Activated CD4-positive, alpha-beta T cell treated with anti-CD3 and anti-CD28 coated beads for 24 hours (primary cell): Measurements from ENCODE around the gene NUP153.
"Not testable (repeated sequence)": the region's sequence is repeated elsewhere in the genome, so short reads cannot be mapped to it uniquely, and the experiment has no call there.

Experiments
- DNase-seq, 2 donors: peaks; one replicate each; pipeline ENCODE4 v3.0.0-alpha.2; 2020; ENCODE audit warnings: low read depth in 2 of 2

Gene NUP153

DNA sequence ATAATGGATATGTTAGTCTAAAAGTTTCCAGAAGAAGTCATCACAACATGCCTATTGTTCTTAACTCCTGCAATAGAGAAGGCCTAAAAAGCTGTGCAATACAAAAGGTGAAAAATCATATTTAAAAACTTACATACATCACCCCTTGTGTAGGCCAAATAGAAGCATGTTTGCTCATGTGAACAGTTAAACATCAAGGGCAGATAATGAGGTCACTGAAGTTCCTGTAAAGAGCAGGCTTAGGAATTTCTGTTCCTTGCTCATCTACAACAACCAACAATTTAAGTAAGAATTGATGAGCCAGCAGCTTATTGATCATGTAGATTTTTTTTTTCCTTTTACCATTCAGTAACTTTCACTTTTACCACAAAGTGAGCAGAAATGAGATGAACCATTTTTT lies 7.5 kb upstream of the NUP153 start:
- no peak for DNase-seq

DNA sequence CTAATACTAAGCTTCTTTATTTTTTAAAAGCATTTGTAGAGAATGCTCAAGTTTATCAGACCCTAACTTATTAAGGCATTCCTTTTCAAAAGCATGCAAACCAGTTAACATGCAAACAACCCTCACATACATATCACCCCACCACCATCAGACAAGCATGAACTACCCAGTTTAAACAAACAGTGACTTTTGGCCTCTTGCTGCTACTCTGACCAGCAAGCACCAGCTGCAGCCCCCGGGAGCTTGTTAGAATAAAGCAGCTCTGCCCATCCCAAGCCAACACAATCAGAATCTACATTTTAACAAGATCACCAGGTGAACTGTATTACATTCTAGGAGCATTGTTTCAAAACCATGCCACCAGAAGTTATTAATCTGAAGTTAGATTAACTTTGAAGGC lies 5.9 kb upstream of the NUP153 start:
- DNase-seq, result no peak

DNA sequence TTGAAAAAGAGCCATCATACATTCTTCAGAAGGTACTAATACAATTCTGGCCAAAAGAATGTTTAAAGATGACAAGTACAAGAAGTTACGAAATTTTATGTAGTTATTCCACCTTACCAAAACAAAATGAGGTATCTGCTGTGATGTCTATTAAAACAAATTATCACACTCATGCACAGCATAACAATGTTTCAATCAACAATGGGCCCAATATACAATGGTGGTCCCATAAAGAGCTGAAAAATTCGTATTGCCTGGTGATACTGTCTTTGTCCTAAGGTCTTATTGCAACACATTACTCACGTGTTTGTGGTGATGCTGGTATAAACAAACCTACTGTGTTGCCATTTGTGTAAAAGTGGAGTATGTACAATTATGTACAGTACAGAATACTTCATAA lies 3.6 kb upstream of the NUP153 start:
- DNase-seq, result no peak

DNA sequence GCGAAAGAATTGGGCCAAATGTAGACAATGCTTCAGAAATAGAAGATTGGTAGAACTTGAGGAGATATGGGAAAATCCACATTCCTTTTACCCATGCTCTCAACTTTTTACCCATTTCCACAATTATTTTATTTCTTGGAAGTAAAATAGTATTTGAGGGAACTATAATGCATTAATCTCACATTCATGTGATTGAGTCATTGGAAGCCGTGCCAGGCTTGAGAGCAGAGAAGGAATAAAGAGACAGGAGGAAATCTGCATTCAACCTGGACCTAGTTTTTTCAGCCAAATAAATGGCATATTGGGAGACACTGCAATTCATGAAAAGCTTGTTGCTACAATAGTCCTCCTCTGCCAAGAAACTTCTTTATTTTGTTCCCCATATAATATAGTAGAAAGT lies 2.8 kb upstream of the NUP153 start:
- DNase-seq, result no peak

DNA sequence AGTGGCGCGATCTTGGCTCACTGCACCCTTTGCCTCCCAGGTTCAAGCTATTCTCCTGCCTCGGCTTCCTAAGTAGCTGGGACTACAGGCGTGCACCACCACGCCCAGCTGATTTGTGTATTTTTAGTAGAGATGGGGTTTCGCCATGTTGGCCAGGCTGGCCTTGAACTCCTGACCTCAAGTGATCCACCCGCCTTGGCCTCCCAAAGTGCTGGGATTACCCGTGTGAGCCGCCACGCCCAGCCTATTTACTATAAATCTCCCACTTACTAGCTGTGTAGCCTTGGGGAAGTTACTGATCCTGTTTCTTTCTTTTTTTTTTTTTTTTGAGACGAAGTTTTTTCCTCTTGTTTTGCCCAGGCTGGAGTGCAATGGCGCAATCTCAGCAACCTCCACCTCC lies 1.3 kb upstream of the NUP153 start:
- DNase-seq, result not testable (repeated sequence)

DNA sequence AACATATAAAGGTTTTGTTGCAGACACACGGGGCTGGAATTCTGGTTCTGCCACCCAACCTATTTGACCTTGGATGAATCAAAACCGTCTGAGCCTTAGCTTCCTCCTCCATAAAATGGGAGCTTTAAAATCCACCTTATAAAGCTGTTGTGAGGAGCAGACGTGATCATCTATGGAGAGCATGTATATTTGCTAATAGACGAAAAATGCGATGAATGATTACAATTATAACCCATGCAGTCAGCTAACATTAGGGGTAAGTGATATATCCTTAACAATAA lies 586 bp upstream of the NUP153 start:
- DNase-seq, result no peak

DNA sequence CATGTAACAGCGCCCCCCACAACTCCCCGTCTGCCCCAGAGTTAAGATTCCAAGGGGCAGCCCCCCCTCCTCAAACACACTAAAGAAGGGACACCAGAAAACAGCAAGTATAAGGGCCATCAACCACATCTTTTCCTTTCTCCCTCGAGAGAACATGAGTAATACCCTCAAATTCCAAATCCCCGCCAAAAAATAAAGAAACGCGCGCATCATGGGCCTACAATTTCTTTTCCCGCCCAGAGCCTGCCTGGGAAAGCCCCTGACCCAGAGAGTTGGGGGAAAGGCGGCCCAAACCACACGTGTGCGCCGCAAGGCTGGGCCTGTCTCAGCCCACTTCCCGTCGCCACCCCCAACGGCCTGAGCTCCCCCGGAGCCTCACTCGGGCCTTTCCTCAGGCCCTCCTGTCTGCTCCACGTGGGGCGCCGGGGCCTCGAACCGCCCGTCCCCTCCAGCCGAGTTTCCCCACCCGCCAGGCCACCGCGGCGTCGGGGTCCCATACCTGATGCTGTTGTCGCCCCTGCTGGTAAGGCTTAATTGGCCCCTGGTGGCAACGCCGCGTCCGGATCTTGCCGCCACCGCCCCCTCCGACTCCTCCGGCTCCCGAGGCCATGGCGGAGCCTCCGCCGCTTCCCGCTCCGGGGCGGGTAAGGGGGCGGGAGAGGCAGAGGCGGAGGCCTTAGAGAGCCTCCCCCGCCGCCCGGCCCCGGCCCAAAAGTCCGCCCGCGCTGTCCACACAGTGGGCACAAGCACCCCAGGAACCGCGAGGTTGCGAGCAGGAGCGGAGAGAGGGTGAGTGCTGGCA lies 746 bp downstream of the NUP153 start:
- DNase-seq, result peak; percentile 74 to 77

DNA sequence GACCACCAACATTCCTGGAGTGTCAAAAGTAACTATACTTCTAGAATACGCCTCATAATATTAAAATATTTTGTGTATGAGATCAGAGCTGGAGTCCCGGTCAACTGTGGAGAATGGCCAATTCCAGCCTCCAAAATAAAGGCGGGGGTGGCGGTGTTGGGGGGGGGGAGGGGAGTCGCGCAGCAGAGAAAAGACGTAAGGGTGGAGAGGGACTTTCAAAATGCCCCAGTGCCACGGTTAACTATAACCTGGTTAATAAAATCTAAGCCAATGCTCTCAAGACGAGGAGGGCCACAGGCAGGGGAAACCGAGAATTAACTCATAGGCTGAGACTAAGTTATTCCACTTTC lies 1.3 kb downstream of the NUP153 start:
- no peak for DNase-seq

DNA sequence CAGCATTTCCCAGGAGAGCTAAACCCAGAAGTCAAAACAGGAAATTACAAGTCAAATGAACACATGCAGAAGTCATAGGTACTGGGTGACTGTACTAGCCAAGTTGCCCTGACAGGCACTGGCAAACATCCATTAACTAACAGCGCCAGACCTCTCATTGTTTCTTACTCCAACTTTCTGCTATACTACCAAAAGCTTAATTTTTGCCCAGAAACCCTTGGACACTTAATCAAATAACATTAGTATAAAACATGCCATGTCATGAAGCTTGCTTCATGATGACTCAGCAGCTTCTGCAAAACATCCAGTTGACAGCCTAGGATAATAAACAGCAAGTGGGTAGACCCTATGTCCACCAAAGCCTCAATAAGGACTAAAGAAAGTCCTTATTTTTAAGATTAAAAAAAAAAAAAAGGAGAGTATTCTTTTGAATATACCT lies 3.5 kb downstream of the NUP153 start:
- no peak for DNase-seq

DNA sequence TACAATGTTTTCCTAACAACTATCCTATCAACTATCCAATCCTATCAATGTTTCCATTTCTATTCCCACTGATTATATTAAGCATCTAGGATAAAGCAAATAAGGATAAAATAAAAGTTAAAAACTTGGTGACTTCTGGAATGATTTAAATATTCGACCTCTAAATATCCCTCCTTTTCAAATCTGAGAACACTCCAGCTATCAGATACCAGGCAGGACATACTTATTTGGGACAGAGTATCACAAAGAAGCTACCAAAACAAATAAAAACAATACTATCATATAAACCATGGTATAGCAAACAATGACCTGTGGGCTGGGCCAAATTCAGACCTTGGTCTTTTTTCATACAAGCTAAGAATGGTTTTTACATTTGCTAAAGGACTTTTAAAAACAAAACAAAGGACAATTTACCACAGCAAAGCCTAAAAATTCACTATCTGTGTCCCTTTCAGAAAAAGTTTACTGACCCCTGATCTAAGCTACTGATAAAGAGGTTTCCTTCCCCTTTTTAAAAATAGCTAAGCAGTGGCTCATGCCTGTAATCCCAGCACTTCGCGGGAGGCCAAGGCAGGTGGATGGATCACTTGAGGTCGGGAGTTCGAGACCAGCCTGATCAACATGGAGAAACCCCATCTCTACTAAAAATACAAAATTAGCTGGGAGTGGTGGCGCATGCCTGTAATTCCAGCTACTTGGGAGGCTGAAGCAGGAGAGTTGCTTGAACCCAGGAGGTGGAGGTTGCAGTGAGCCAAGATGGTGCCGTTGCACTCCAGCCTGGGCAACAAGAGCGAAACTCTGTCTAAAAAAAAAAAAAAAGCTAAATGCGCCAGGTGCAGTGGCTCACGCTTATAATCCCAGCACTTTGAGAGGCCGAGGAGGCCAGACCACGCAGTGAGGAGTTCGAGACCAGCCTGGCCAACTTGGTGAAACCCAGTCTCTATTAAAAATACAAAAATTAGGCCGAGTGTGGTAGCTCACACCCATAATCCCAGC lies 6.0 kb downstream of the NUP153 start:
- DNase-seq, result no peak

DNA sequence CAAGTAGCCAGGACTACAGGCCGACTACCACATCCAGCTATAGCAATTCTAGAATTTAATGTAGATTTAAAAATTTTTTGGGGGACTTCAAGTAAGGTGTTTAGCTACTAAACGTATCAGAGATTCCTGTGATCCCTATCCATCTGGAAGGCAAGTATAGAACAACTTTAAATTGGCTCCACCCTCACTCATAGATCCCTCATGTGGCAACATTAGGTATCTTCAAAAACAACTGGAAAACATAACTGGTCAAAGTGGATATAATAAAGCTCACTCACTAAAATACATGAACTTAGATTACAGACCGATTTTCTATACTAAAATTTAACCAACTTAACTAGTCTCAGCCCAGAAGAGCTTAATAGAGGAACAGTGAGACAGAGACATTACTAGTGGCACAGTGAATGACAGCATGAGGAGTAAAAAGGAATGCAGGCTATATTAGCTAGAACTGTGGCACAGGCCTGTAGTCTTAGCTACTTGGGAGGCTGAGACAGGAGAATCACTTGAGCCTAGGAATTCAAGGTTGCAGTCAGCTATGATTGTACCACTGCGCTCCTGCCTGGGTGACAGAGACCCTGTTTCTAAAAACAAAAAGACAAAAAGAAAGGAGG lies 14.7 kb downstream of the NUP153 start:
- DNase-seq, result no peak

DNA sequence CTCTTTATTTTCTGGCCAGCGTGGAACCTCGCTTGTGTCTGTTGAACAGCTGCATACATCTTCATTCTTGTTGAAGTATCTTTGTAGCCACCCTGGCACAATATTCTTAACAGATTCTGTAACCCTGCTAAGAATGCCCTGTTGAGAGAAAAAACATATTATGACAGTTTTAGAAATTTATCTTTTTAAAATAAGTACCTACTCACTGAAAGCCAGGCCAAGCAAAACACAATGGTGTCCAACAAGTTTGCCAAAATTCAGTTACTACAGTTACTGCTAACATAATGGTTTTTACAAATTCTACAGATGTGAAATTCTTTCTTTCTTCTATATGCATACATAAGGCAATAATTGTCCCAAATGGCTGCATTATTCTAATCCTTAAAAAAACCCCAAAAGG lies 18.2 kb downstream of the NUP153 start:
- no peak for DNase-seq

DNA sequence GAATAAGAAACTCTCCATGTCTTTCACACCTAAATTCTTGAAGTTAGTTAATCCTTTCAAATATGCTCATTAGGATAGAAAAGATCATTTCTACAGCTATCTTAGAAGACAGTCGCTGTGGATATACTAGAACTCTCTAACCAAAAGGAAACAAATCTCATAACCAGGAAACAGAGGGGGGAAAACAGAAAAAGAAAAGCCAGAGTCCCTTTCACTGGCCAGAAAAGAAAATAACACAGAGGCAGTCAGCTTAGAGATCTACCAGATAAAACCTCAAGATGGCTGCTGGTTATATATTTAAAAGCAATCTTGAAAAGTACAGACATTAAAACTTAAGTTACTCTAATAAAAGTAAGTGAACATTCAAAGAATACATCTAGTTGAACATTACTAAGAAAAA lies 19.6 kb downstream of the NUP153 start:
- DNase-seq, result no peak

DNA sequence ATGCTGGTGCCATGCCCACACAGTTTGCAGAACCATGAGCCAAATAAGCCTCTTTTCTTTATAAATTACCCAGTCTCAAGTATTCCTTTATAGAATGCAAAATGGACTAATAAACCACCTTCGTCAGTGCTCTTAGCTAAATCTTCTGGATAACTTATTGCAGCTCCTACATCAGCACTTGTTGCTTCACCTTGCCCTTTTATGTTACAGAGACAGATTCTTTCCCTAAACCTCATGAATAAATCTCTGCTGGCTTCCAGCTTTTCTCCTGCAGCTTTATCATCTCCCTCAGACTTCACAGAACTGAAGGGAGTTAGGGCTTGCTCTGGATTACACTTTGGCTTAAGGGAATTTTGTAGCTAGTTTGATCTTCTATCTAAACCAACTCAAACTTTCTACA lies 22.6 kb downstream of the NUP153 start:
- no peak for DNase-seq

DNA sequence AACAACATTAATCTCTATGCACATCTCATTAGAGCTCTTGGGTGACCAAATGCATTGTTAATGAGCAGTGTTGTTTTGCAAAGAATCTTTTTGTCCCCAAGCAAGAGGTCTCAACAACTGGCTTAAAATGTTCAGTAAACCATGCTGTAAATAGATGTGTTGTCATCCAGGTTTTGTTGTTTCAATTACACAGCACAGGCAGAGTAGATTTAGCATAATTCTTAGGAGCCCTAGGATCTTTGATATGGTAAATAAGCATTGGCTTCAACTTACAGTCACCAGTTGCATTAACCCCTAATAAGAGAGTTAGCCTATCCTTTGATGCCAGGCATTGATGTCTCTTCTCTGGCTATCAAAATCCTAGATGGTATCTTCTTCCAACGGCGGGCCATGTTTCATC lies 23.3 kb downstream of the NUP153 start:
- DNase-seq, result no peak

DNA sequence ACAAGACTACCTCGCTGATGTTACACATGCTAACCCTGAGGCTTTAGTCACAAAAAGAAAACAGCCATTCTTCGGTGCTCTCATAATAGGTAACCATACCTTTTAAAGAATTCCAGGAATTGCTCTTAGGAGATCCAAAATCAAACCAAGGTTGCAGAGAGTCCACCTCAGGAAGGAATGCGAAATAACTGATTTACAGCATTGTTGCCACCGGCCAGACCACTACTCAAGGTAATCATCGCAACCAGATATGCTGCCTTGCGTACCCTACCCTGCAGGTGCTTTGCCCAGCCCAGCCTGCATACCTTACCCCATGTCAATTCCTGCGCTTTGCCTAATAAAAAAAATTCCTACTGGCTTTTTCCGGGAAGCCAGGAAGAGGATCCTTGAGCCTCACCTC lies 27.0 kb downstream of the NUP153 start:
- no peak for DNase-seq

DNA sequence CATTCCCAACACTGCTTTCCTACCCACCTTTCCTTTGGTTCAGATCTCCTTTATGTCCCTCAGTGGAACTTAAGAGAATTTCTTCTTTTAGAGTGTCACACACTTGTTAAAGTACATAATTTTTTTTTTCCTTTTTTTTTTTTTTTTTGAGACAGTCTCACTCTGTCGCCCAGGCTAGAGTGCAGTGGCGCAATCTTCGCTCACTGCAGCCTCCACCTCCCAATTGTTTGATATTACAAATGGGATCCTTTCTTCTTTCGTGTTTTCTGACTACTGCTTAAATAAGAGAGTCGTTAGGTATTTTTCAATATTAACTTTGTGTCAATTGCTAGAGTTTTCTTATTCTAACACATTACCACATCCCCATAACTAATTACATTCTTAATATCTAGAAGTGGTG lies 29.1 kb downstream of the NUP153 start:
- DNase-seq, result no peak

DNA sequence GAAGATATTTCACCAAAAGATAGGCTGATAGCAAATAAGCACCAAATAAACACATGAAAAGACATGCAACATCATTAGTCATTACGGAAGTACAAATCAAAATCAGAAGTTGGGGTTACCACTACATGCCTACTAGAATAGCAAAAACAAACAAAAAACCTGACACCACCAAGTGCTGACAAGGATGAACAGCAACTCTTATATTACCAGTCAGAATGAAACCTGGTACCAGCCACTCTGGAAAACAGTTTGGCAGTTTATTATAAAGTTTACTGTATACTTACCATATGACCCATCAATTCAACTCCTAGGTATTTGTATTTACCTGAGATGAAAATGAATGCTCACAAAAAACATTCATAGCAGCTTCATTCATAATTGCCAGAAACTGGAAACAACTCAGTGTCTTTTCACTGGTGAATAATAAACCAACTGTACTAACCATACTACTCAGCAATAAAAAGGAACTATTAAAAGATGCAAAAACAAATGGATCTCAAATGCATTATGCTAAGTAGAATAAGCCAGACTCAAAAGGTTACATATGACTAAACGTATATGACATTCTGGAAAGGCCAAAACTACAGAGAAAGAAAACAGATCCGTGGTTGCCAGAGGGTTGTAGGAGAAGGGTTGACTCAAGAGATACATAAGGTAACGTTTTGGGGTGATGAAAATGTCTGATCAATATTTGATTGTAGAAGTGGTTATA lies 33.0 kb downstream of the NUP153 start:
- DNase-seq, result no peak

DNA sequence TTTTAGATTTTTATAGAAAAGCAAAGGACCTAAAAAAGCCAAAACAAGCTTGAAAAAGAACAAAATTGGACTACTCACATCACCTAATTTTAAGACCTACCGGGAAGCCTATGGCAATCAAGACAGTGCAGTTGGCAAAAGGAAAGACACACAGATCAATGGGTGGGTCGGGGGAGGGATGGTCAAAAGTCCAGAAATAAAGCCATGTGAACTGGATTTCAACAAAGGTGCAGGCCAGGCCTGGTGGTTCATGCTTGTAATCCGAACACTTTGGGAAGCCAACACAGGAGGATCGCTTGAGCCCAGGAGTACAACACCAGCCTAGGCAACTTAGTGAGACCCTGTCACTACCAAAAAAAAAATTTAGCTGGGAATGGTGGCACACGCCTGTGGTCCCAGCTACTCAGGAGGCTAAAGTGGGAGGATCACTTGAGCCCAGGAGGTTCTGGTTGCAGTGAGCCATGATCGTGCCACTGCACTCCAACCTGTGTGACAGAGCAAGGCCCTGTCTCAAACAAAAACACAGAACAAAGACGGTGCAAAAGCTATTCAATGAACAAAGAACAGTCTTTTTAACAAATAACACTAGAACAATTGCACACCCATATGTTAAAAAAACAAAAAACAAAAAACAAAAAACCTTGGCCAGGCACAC lies 34.5 kb downstream of the NUP153 start:
- DNase-seq, result no peak

DNA sequence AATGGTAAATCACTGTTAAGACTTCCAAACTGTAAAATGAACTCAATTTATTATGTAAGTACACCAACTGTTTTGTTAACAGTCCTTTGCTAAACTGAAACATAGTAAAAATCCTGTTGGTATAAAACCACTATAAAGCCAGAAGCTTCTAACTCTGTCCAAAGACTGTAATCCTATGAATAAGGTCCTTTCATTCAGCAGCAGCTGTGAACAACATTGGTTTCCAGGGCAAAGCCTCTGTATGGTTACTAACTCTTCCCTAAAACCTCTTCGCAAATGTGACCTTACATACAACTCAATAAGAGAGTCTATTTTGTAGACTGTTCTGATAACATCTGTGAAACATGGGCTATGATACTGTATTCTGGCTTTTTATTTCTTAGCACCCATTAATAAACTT lies 40.1 kb downstream of the NUP153 start:
- DNase-seq, result no peak

DNA sequence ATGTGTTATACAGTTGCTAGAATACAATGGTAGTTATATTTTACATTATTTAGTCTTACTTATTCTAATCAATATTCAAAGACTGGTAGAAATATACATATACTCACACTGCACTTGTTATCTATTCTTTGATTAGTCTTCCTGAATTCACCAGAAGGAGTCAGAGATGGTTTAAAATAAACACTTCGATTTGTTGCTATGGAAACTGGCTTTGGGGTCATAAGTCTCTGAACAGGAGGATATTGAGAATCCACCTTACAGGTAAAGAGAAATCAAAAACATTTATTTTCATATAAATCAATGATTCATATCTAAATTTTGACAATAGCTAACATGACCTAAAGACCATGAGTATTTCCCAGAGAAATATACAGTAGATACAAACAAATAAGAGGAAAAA lies 41.6 kb downstream of the NUP153 start:
- DNase-seq, result no peak

DNA sequence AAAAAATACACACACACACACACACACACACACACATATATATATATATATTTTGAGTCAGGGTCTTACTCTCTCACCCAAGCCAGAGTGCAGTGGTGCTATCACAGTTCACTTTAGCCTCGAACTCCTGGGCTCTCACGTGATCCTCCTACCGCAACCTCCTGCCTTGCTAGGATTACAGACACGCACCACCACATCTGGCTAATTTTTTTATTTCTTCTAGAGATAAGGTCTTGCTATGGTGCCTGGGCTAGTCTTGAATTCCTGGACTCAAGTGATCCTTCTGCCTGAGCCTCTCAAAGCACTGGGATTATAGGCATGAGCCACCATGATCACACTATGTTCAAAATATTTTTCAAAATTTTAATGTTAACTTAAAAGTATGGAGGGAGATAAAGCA lies 43.5 kb downstream of the NUP153 start:
- DNase-seq, result no peak
